ENCODE measurements around the gene ZNF837. TPM values are rescaled to one million over a fixed set of nuclear protein-coding genes. Genes with fewer than 3 reads are reported as not detected.

The ZNF837 gene
- total and polyA plus RNA-seq, 2 of the 13 experiments (the other 11 are each of a cell fraction or from before 2014, with no cell fraction given), result 0.29 to 1.3 TPM

DNA sequence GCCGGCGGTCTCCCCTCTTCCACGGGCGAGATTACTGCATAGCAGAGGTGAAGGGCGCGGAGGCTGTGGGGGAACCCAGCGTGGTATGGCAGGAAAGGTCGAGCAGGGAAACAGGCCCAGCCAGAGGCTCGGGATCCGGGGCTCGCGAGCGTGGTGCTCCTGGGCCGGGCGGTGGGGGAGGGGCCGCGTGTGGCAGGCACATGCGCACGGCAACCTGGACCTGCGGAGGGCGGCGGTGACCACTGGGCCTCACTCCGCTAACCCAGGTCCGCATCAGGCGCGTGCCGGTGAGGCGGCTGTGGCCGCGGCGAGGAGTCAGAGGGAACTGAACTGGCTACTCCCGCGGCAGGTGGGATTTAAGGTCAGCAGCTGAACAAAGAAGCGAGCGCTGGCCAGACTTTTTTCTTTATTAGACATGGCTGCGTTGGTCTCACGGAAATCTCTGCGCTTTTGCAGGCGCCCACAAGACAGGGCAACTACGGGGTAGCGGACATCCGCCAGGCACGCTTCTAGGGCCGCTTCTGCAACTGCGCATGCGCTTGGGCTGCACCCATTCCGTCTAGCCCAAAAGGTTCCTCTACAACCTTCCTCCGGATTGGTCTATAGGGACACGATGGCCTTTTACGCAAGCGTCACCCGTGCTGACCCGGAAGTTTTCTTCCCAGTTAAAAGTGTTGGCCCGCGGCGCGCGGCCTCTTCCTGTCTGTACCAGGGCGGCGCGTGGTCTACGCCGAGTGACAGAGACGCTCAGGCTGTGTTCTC is 5.9 kb upstream of the ZNF837 start, which contains the start of gene RPS5 (continued):
- TF ChIP-seq, protein P1, sequence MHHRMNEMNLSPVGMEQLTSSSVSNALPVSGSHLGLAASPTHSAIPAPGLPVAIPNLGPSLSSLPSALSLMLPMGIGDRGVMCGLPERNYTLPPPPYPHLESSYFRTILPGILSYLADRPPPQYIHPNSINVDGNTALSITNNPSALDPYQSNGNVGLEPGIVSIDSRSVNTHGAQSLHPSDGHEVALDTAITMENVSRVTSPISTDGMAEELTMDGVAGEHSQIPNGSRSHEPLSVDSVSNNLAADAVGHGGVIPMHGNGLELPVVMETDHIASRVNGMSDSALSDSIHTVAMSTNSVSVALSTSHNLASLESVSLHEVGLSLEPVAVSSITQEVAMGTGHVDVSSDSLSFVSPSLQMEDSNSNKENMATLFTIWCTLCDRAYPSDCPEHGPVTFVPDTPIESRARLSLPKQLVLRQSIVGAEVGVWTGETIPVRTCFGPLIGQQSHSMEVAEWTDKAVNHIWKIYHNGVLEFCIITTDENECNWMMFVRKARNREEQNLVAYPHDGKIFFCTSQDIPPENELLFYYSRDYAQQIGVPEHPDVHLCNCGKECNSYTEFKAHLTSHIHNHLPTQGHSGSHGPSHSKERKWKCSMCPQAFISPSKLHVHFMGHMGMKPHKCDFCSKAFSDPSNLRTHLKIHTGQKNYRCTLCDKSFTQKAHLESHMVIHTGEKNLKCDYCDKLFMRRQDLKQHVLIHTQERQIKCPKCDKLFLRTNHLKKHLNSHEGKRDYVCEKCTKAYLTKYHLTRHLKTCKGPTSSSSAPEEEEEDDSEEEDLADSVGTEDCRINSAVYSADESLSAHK (CRISPR knock-in tag; IDR thresholded peaks at IDR 0.05; ENCODE audit: borderline replicate concordance), result no peak
- no peak for TF ChIP-seq TBX3 (IDR thresholded peaks at IDR 0.05; ENCODE audit: borderline replicate concordance)
- TF ChIP-seq PHF8 (CRISPR knock-in tag; IDR thresholded peaks at IDR 0.05), result peak; percentile 86
- TF ChIP-seq ZNF337 (CRISPR knock-in tag; IDR thresholded peaks at IDR 0.05; ENCODE audit: borderline replicate concordance, low read depth), result no peak
- no peak for TF ChIP-seq ATRX (CRISPR knock-in tag; IDR thresholded peaks at IDR 0.05; ENCODE audit: borderline replicate concordance)
- TF ChIP-seq MYNN (CRISPR knock-in tag; IDR thresholded peaks at IDR 0.05; ENCODE audit: low read depth), result 0 out of 2 replicates have a peak, but pooled peaks have one; percentile 57
- no peak for TF ChIP-seq HMG20B (CRISPR knock-in tag; conservative IDR thresholded peaks at IDR 0.05)
- peak; percentile 84; the same call in 1 of the 2 replicates for TF ChIP-seq GTF2F1 (IDR thresholded peaks at IDR 0.05; ENCODE audit: low read length)
- TF ChIP-seq RERE (CRISPR knock-in tag; IDR thresholded peaks at IDR 0.05; ENCODE audit: low read depth), result no peak
- TF ChIP-seq TSC22D2 (CRISPR knock-in tag; IDR thresholded peaks at IDR 0.05; ENCODE audit: borderline replicate concordance), result peak; percentile 5; the same call in 1 of the 2 replicates
- 0 out of 2 replicates have a peak, but pooled peaks have one; percentile 28 for TF ChIP-seq ZNF598 (CRISPR knock-in tag; IDR thresholded peaks at IDR 0.05; ENCODE audit: borderline replicate concordance)
- TF ChIP-seq PITX1 (CRISPR knock-in tag; IDR thresholded peaks at IDR 0.05), result 0 out of 2 replicates have a peak, but pooled peaks have one; percentile 47
- no peak; the same call in 1 of the 2 replicates for TF ChIP-seq KLF11 (CRISPR knock-in tag; IDR thresholded peaks at IDR 0.05)
- peak; percentile 86 for TF ChIP-seq FOXK1 (CRISPR knock-in tag; IDR thresholded peaks at IDR 0.05; ENCODE audit: borderline replicate concordance, low read depth)
- no peak for TF ChIP-seq SMAD1 (CRISPR knock-in tag; IDR thresholded peaks at IDR 0.05; ENCODE audit: borderline replicate concordance, low read depth)
- TF ChIP-seq HOXD1 (CRISPR knock-in tag; IDR thresholded peaks at IDR 0.05), result no peak; the same call in 1 of the 2 replicates
- peak; percentile 70 for TF ChIP-seq ZXDC (CRISPR knock-in tag; IDR thresholded peaks at IDR 0.05)
